COR-L47 (cell line): ENCODE measurements around the gene GREM1.

Experiments used
- DNase-seq: peaks from one replicate; lab custom pipeline; 2025; lab: John Stamatoyannopoulos, UW

Gene GREM1

GRCh38 chr15:32781781-32782180 is 64.0 kb downstream of the GREM1 start:
- DNase-seq = no peak

GRCh38 chr15:32784581-32784980 is 66.8 kb downstream of the GREM1 start:
- no peak for DNase-seq

GRCh38 chr15:32786906-32787305 is 69.1 kb downstream of the GREM1 start:
- DNase-seq = no peak

- DNase-seq = no peak
Measured at GRCh38 chr15:32787949-32788348, 70.1 kb downstream of the GREM1 start.

GRCh38 chr15:32790352-32790999 is 72.7 kb downstream of the GREM1 start:
- no peak for DNase-seq

- DNase-seq = no peak
Measured at GRCh38 chr15:32792436-32792835, 74.6 kb downstream of the GREM1 start.
